ENCODE data around the gene TOMM34. TPM values are rescaled to one million over a fixed set of nuclear protein-coding genes. Genes with fewer than 3 reads are reported as not detected.

TOMM34 gene
- total and polyA plus RNA-seq, 2 of the 13 experiments (the other 11 are each of a cell fraction or from before 2014, with no cell fraction given), result 36.2 to 52.0 TPM

GRCh38 chr20:44960103-44960852 is at the start of gene TOMM34 (continued):
- peak; percentile 73 for TF ChIP-seq MED1 (CRISPR knock-in tag; IDR thresholded peaks at IDR 0.05)
- TF ChIP-seq ZNF782 (CRISPR knock-in tag; IDR thresholded peaks at IDR 0.05; ENCODE audit: borderline replicate concordance), result peak; percentile 98; the same call in 1 of the 2 replicates
- 0 out of 2 replicates have a peak, but pooled peaks have one; percentile 28 for TF ChIP-seq MLXIP (CRISPR knock-in tag; IDR thresholded peaks at IDR 0.05; ENCODE audit: borderline replicate concordance)
- TF ChIP-seq PREB (CRISPR knock-in tag; IDR thresholded peaks at IDR 0.05), result no peak
- TF ChIP-seq ZBTB37 (CRISPR knock-in tag; IDR thresholded peaks at IDR 0.05), result peak; percentile 79; the same call in 1 of the 2 replicates
- peak; percentile 49 for TF ChIP-seq ZEB1 (IDR thresholded peaks at IDR 0.05; ENCODE audit: insufficient replicate concordance, low read depth)
- peak; percentile 84; the same call in 1 of the 2 replicates for TF ChIP-seq TGIF2 (CRISPR knock-in tag; IDR thresholded peaks at IDR 0.05)
- peak; percentile 91 for TF ChIP-seq ZHX1 (CRISPR knock-in tag; IDR thresholded peaks at IDR 0.05; ENCODE audit: low read depth)
- no peak; the same call in 1 of the 2 replicates for TF ChIP-seq IRX3 (CRISPR knock-in tag; IDR thresholded peaks at IDR 0.05; ENCODE audit: borderline replicate concordance, low read depth)
- no peak for TF ChIP-seq RFX3 (CRISPR knock-in tag; IDR thresholded peaks at IDR 0.05)
- no peak for TF ChIP-seq HNRNPH1 (optimal IDR thresholded peaks at IDR 0.05; ENCODE audit: low read depth, low read length)
- no peak for TF ChIP-seq ADNP (CRISPR knock-in tag; IDR thresholded peaks at IDR 0.05)
- TF ChIP-seq GATAD1 (CRISPR knock-in tag; IDR thresholded peaks at IDR 0.05), result peak; percentile 80
- peak; percentile 93 for TF ChIP-seq ARNTL (CRISPR knock-in tag; IDR thresholded peaks at IDR 0.05)
- no peak for TF ChIP-seq TRIM24 (CRISPR knock-in tag; IDR thresholded peaks at IDR 0.05)
- TF ChIP-seq ZNF343 (CRISPR knock-in tag; IDR thresholded peaks at IDR 0.05), result peak; percentile 94
- no peak for TF ChIP-seq SIX1 (CRISPR knock-in tag; IDR thresholded peaks at IDR 0.05; ENCODE audit: borderline replicate concordance)
- peak; percentile 82; the same call in 1 of the 2 replicates for TF ChIP-seq CSRNP2 (CRISPR knock-in tag; conservative IDR thresholded peaks at IDR 0.05; ENCODE audit: low read depth)
- no peak for TF ChIP-seq SRSF9 (IDR thresholded peaks at IDR 0.05; ENCODE audit: borderline replicate concordance, insufficient read depth, low read depth, low read length, poor library complexity, severe bottlenecking)
